K562 (cell line): Measurements from ENCODE around the gene MDM4. TPM values are rescaled to one million over a fixed set of nuclear protein-coding genes. Genes with fewer than 3 reads are reported as not detected.

Experiments
- CC2D1A ChIP-seq: fragments of 450-650 bp; IDR thresholded peaks from 2 replicates; pipeline ENCODE4 v1.6.1; 2017; ENCODE audit warnings: mild to moderate bottlenecking
- FIP1L1 ChIP-seq: fragments of 200-400 bp; formaldehyde crosslinking; IDR thresholded peaks from 2 replicates; pipeline ENCODE4 v1.6.1; 2018; ENCODE audit warnings: mild to moderate bottlenecking, low read depth, low read length; ENCODE audit not compliant: poor library complexity, severe bottlenecking
- FUS ChIP-seq: fragments of 200-400 bp; formaldehyde crosslinking; optimal IDR thresholded peaks from 2 replicates; pipeline ENCODE3; 2017; ENCODE audit warnings: low read depth, low read length
- GATAD2A ChIP-seq: fragments of 450-650 bp; IDR thresholded peaks from 2 replicates; pipeline ENCODE4 v1.6.1; 2017
- HNRNPH1 ChIP-seq: fragments of 200-400 bp; formaldehyde crosslinking; optimal IDR thresholded peaks from 2 replicates; pipeline ENCODE3; 2017; ENCODE audit warnings: low read depth, mild to moderate bottlenecking, low read length, moderate library complexity
- NEUROD1 ChIP-seq: fragments of 150-350 bp; IDR thresholded peaks from 2 replicates; pipeline ENCODE4 v1.6.1; 2014; ENCODE audit warnings: borderline replicate concordance, low read length, low read depth; ENCODE audit not compliant: partially characterized antibody
- NFIX ChIP-seq: fragments of 250-450 bp; sonication (Bioruptor Pico); IDR thresholded peaks from 2 replicates; pipeline ENCODE4 v1.4.0; 2020; ENCODE audit warnings: low read depth, mild to moderate bottlenecking, moderate library complexity
- NR1H2 ChIP-seq: sonication (generic); formaldehyde crosslinking; IDR thresholded peaks from 2 replicates; pipeline ENCODE4 v1.4.0; 2020; ENCODE audit warnings: mild to moderate bottlenecking, missing genetic modification reagents
- PPARD ChIP-seq: fragments of 250-450 bp; sonication (Bioruptor Pico); IDR thresholded peaks from 2 replicates; pipeline ENCODE4 v1.8.0; 2022; ENCODE audit warnings: inconsistent platforms, mild to moderate bottlenecking, moderate library complexity
- PURB ChIP-seq: sonication (generic); formaldehyde crosslinking; IDR thresholded peaks from 2 replicates; pipeline ENCODE4 v1.9.0; 2021; ENCODE audit warnings: low read depth, mild to moderate bottlenecking, missing genetic modification reagents
- RAD21 ChIP-seq, 2 experiments: fragments of 250-450 bp in 1 of 2; fragments of 450-650 bp in 1 of 2; sonication (Bioruptor Pico) in 1 of 2; formaldehyde crosslinking in 1 of 2; IDR thresholded peaks in 1 of 2; conservative IDR thresholded peaks in 1 of 2; 2 replicates each; pipeline versions ENCODE4 v1.4.0 to v1.8.0; 2020 to 2022; ENCODE audit warnings: mild to moderate bottlenecking in 2 of 2, moderate library complexity in 1 of 2
- RBM25 ChIP-seq: fragments of 200-400 bp; formaldehyde crosslinking; IDR thresholded peaks from 2 replicates; pipeline ENCODE4 v1.6.1; 2018; ENCODE audit warnings: low read length, low read depth, moderate library complexity; ENCODE audit not compliant: severe bottlenecking
- RERE ChIP-seq: sonication (generic); formaldehyde crosslinking; IDR thresholded peaks from 2 replicates; pipeline ENCODE4 v1.8.0; 2023; ENCODE audit warnings: missing genetic modification reagents, mild to moderate bottlenecking, borderline replicate concordance
- RFX1 ChIP-seq: fragments of 450-650 bp; IDR thresholded peaks from 2 replicates; pipeline ENCODE4 v1.6.1; 2016; ENCODE audit warnings: mild to moderate bottlenecking, moderate library complexity
- RNF2 ChIP-seq: sonication (generic); IDR thresholded peaks from 2 replicates; pipeline ENCODE4 v1.6.1; 2016
- SMARCB1 ChIP-seq: IDR thresholded peaks from 2 replicates; pipeline ENCODE4 v1.6.1; 2011; ENCODE audit warnings: improper control_type of control experiment, low read depth; ENCODE audit not compliant: insufficient read length
- TEAD4 ChIP-seq, 2 experiments: sonication (generic) in 1 of 2; formaldehyde crosslinking in 1 of 2; IDR thresholded peaks; 2 replicates each; pipeline versions ENCODE4 v1.6.1 to v1.8.0; 2012 to 2022; ENCODE audit warnings: borderline replicate concordance in 1 of 2, inconsistent platforms in 1 of 2, low read length in 1 of 2, mild to moderate bottlenecking in 1 of 2, missing genetic modification reagents in 1 of 2
- TRIM28 ChIP-seq: fragments of 450-650 bp; IDR thresholded peaks from 2 replicates; pipeline ENCODE4 v1.6.1; 2017
- TSC22D4 ChIP-seq: fragments of 450-650 bp; IDR thresholded peaks from 2 replicates; pipeline ENCODE4 v1.6.1; 2016; ENCODE audit warnings: missing genetic modification characterization, missing biosample characterization, control low read depth
- ZNF134 ChIP-seq: fragments of 250-450 bp; sonication (Bioruptor Pico); conservative IDR thresholded peaks from 2 replicates; pipeline ENCODE4 v1.4.0; 2020
- ZNF263 ChIP-seq: sonication (generic); formaldehyde crosslinking; IDR thresholded peaks from 2 replicates; pipeline ENCODE4 v1.8.0; 2022; ENCODE audit warnings: mild to moderate bottlenecking, missing genetic modification reagents, borderline replicate concordance
- ZNF395 ChIP-seq: fragments of 200-800 bp; sonication (Bioruptor generic); IDR thresholded peaks from 2 replicates; pipeline ENCODE4 v1.6.1; 2017; ENCODE audit warnings: missing genetic modification characterization, missing compliant biosample characterization
- ZNF766 ChIP-seq: fragments of 200-800 bp; sonication (Bioruptor generic); conservative IDR thresholded peaks from 2 replicates; pipeline ENCODE4 v1.6.1; 2016; ENCODE audit warnings: missing genetic modification characterization, missing compliant biosample characterization
- ZSCAN29 ChIP-seq: fragments of 450-650 bp; IDR thresholded peaks from 2 replicates; pipeline ENCODE4 v1.6.1; 2017
- ZSCAN32 ChIP-seq: fragments of 450-650 bp; formaldehyde crosslinking; IDR thresholded peaks from 2 replicates; pipeline ENCODE4 v1.4.0; 2020; ENCODE audit warnings: mild to moderate bottlenecking, moderate library complexity
- polyA plus RNA-seq, 8 experiments: library from polyadenylated mRNA; depleted of rRNA in 4 of 8; stranded (reverse) in 5 of 8; unstranded in 3 of 8; fragments of >200 nt; fragmentation: Nextera tagmentation in 2 of 8; fragmentation: Illumina TruSeq in 1 of 8; extraction: Ambion mirVana in 2 of 8; extraction: Trizol in 1 of 8; gene quantifications; 2 replicates each; pipeline versions ENCODE4 v1.2.1 to v1.2.3, GENCODE V29; 2011 to 2014; ENCODE audit warnings: inconsistent platforms in 1 of 8, missing spikeins in 1 of 8
- total RNA-seq, 7 experiments: library from RNA; depleted of rRNA in 6 of 7; stranded (reverse); fragments of >200 nt in 6 of 7; fragmentation: Illumina TruSeq in 2 of 7; extraction: Trizol in 2 of 7; gene quantifications; 2 replicates each; pipeline versions ENCODE4 v1.2.1 to v1.2.3, GENCODE V29; 2011 to 2021; ENCODE audit warnings: low replicate concordance in 1 of 7

The MDM4 gene
- total and polyA plus RNA-seq, 9 of the 15 experiments (the other 6 are each of a cell fraction or from before 2014, with no cell fraction given) = 3.3 to 61.7 (median 21.2) TPM

GRCh38 chr1:204506969-204507316, 9.3 kb upstream of the MDM4 start (continued):
- no peak for TF ChIP-seq NFIX (CRISPR knock-in tag)
- no peak for TF ChIP-seq PURB (CRISPR knock-in tag)
- no peak for TF ChIP-seq HNRNPH1
- TF ChIP-seq ZSCAN32 (CRISPR knock-in tag) = peak; percentile 100
- TF ChIP-seq RNF2 = peak; percentile 93
- TF ChIP-seq FUS = no peak
- no peak for TF ChIP-seq NR1H2 (CRISPR knock-in tag)
- TF ChIP-seq RFX1 = no peak
- TF ChIP-seq RBM25 = no peak
- TF ChIP-seq SMARCB1 = no peak
- TF ChIP-seq TEAD4 (IDR thresholded peaks at IDR 0.05; ENCODE audit: low read length) = peak; percentile 88
- TF ChIP-seq TEAD4 (CRISPR knock-in tag; IDR thresholded peaks at IDR 0.05; ENCODE audit: borderline replicate concordance) = no peak
- TF ChIP-seq NEUROD1 = peak; percentile 70
- TF ChIP-seq RERE (CRISPR knock-in tag) = no peak
- peak in 1 of 2 experiments; percentile 55; a peak in 3 of 4 replicates for TF ChIP-seq RAD21 (CRISPR knock-in tag; conservative IDR thresholded peaks at IDR 0.05 in 1 of 2, IDR thresholded peaks at IDR 0.05 in 1 of 2)
- peak; percentile 46; the same call in 1 of the 2 replicates for TF ChIP-seq ZNF263 (CRISPR knock-in tag)
- TF ChIP-seq PPARD (CRISPR knock-in tag) = no peak
- TF ChIP-seq CC2D1A = no peak
- TF ChIP-seq ZNF134 (CRISPR knock-in tag) = no peak
- no peak; the same call in 1 of the 2 replicates for TF ChIP-seq ZNF395 (CRISPR knock-in tag)
- no peak for TF ChIP-seq GATAD2A
- TF ChIP-seq FIP1L1 = no peak
- TF ChIP-seq TSC22D4 (tag) = no peak
- TF ChIP-seq ZNF766 (CRISPR knock-in tag) = no peak; the same call in 1 of the 2 replicates
- TF ChIP-seq ZSCAN29 = no peak; the same call in 1 of the 2 replicates
- TF ChIP-seq TRIM28 = no peak
